H9 (cell line): ENCODE data around the gene LRRTM1. TPM values are rescaled to one million over a fixed set of nuclear protein-coding genes. Genes with fewer than 3 reads are reported as not detected.

Experiments
- DNase-seq: peaks from one replicate; pipeline ENCODE4 v3.0.0-alpha.2; 2017
- H2AFZ ChIP-seq: one replicate; pipeline ENCODE4 v1.6.1; 2013; ENCODE audit warnings: mild to moderate bottlenecking, low read length, control low read depth, moderate library complexity
- H2AK5ac ChIP-seq: 2 replicates; pipeline ENCODE4 v1.6.1; 2013; ENCODE audit warnings: low read length, control low read depth, mixed read lengths; ENCODE audit not compliant: insufficient read length
- H2BK120ac ChIP-seq: one replicate; pipeline ENCODE4 v1.6.1; 2013; ENCODE audit warnings: low read depth, mild to moderate bottlenecking, low read length, control low read depth, inconsistent platforms; ENCODE audit not compliant: poor library complexity, severe bottlenecking
- H2BK12ac ChIP-seq: 2 replicates; pipeline ENCODE4 v1.6.1; 2013; ENCODE audit warnings: low read length, control low read depth, mixed read lengths, low read depth; ENCODE audit not compliant: insufficient read length
- H2BK15ac ChIP-seq: 2 replicates; pipeline ENCODE4 v1.6.1; 2013; ENCODE audit warnings: low read depth, low read length, control low read depth
- H2BK20ac ChIP-seq: one replicate; pipeline ENCODE4 v1.6.1; 2013; ENCODE audit warnings: low read depth, mild to moderate bottlenecking, low read length, control low read depth, inconsistent platforms; ENCODE audit not compliant: poor library complexity, severe bottlenecking
- H2BK5ac ChIP-seq: 2 replicates; pipeline ENCODE4 v1.6.1; 2013; ENCODE audit warnings: low read length, control low read depth, mixed read lengths; ENCODE audit not compliant: insufficient read length
- H3K14ac ChIP-seq: 2 replicates; pipeline ENCODE4 v1.6.1; 2013; ENCODE audit warnings: low read length, control low read depth; ENCODE audit not compliant: insufficient read depth
- H3K18ac ChIP-seq: 2 replicates; pipeline ENCODE4 v1.6.1; 2013; ENCODE audit warnings: low read depth, mild to moderate bottlenecking, mixed read lengths, low read length, control low read depth; ENCODE audit not compliant: insufficient read length
- H3K23ac ChIP-seq: 2 replicates; pipeline ENCODE4 v1.6.1; 2013; ENCODE audit warnings: low read length, control low read depth, mixed read lengths, low read depth; ENCODE audit not compliant: insufficient read length
- H3K23me2 ChIP-seq: 2 replicates; pipeline ENCODE4 v1.6.1; 2013; ENCODE audit warnings: low read depth, mild to moderate bottlenecking, mixed read lengths, low read length, control low read depth; ENCODE audit not compliant: insufficient read length, poor library complexity, severe bottlenecking
- H3K27ac ChIP-seq: 2 replicates; pipeline ENCODE4 v1.5.1; 2013; ENCODE audit warnings: low read length, control low read depth, mixed read lengths, low read depth; ENCODE audit not compliant: insufficient read length
- H3K27me3 ChIP-seq: 2 replicates; pipeline ENCODE4 v1.6.1; 2013; ENCODE audit warnings: low read length, control low read depth, inconsistent platforms; ENCODE audit not compliant: insufficient read depth
- H3K4ac ChIP-seq: 2 replicates; pipeline ENCODE4 v1.6.1; 2013; ENCODE audit warnings: low read depth, mild to moderate bottlenecking, control low read depth, inconsistent platforms, low read length, moderate library complexity
- H3K4me1 ChIP-seq: 2 replicates; pipeline ENCODE4 v1.6.1; 2013; ENCODE audit warnings: low read length, control low read depth, inconsistent platforms; ENCODE audit not compliant: insufficient read depth
- H3K4me2 ChIP-seq: 2 replicates; pipeline ENCODE4 v1.6.1; 2013; ENCODE audit warnings: low read length, control low read depth, mixed read lengths; ENCODE audit not compliant: insufficient read length, insufficient read depth
- H3K56ac ChIP-seq: 2 replicates; pipeline ENCODE4 v1.6.1; 2013; ENCODE audit warnings: low read depth, mild to moderate bottlenecking, mixed read lengths, low read length, control low read depth; ENCODE audit not compliant: insufficient read length
- H3K79me1 ChIP-seq: 2 replicates; pipeline ENCODE4 v1.6.1; 2013; ENCODE audit warnings: low read depth, mild to moderate bottlenecking, moderate library complexity, low read length, control low read depth, inconsistent platforms; ENCODE audit not compliant: insufficient read depth, poor library complexity, severe bottlenecking
- H3K79me2 ChIP-seq: 2 replicates; pipeline ENCODE4 v1.6.1; 2013; ENCODE audit warnings: low read length, control low read depth, inconsistent platforms; ENCODE audit not compliant: insufficient read depth
- H3K9ac ChIP-seq: 2 replicates; pipeline ENCODE4 v1.6.1; 2013; ENCODE audit warnings: low read length, control low read depth, mixed read lengths; ENCODE audit not compliant: insufficient read length; ENCODE audit errors: extremely low read depth
- H3K9me3 ChIP-seq: one replicate; pipeline ENCODE4 v1.6.1; 2013; ENCODE audit warnings: low read depth, low read length, inconsistent platforms; ENCODE audit not compliant: control insufficient read depth
- H3T11ph ChIP-seq: one replicate; pipeline ENCODE4 v1.6.1; 2013; ENCODE audit warnings: mild to moderate bottlenecking, low read length, control low read depth, inconsistent platforms
- H4K20me1 ChIP-seq: one replicate; pipeline ENCODE4 v1.6.1; 2013; ENCODE audit not compliant: control insufficient read depth, insufficient read length, insufficient read depth
- H4K5ac ChIP-seq: 2 replicates; pipeline ENCODE4 v1.6.1; 2013; ENCODE audit warnings: low read depth, mild to moderate bottlenecking, mixed read lengths, low read length, control low read depth; ENCODE audit not compliant: insufficient read length
- H4K8ac ChIP-seq: replicated peaks from 2 replicates; pipeline ENCODE4 v1.6.1; 2013; ENCODE audit warnings: low read length, control low read depth, mixed read lengths, low read depth; ENCODE audit not compliant: insufficient read length
- H4K91ac ChIP-seq: 2 replicates; pipeline ENCODE4 v1.6.1; 2013; ENCODE audit warnings: low read depth, mild to moderate bottlenecking, moderate library complexity, mixed read lengths, low read length, control low read depth; ENCODE audit not compliant: insufficient read length
- H3K27ac Mint-ChIP-seq, 3 experiments: 2 replicates in 2 of 3; 3 replicates in 1 of 3; pipeline ENCODE4 v1.8.0; 2020 to 2021; ENCODE audit warnings: mixed read lengths in 3 of 3, mild to moderate bottlenecking in 1 of 3, moderate library complexity in 1 of 3
- H3K27me3 Mint-ChIP-seq: 2 replicates; pipeline ENCODE4 v1.8.0; 2021; ENCODE audit warnings: low read depth, mild to moderate bottlenecking, moderate library complexity, mixed read lengths
- H3K36me3 Mint-ChIP-seq, 3 experiments: 2 replicates in 2 of 3; 3 replicates in 1 of 3; pipeline ENCODE4 v1.8.0; 2020 to 2021; ENCODE audit warnings: low read depth in 3 of 3, mixed read lengths in 3 of 3; ENCODE audit not compliant: insufficient read depth in 1 of 3
- H3K4me1 Mint-ChIP-seq, 2 experiments: 2 replicates each; pipeline ENCODE4 v1.8.0; 2020; ENCODE audit warnings: mixed read lengths in 2 of 2
- H3K4me3 Mint-ChIP-seq, 2 experiments: 2 replicates in 1 of 2; 3 replicates in 1 of 2; pipeline ENCODE4 v1.8.0; 2020 to 2021; ENCODE audit warnings: mild to moderate bottlenecking in 2 of 2, mixed read lengths in 2 of 2, moderate library complexity in 1 of 2
- H3K9me3 Mint-ChIP-seq, 2 experiments: 2 replicates in 1 of 2; 3 replicates in 1 of 2; pipeline ENCODE4 v1.8.0; 2020; ENCODE audit warnings: mild to moderate bottlenecking in 2 of 2, mixed read lengths in 2 of 2, moderate library complexity in 1 of 2
- total RNA-seq: library from RNA; stranded (reverse); gene quantifications from 2 replicates; pipeline ENCODE4 v1.2.1, GENCODE V29; 2021
- TF ChIP-seq, protein P1 (sequence below): fragments of 200-600 bp; sonication (generic); conservative IDR thresholded peaks from 3 replicates; pipeline ENCODE4 v1.8.0; 2021; ENCODE audit warnings: antibody characterized with exemption, mild to moderate bottlenecking

LRRTM1 gene
- total RNA-seq, 1 experiment from 2014 or later = 1.2 TPM

GRCh38 chr2:80326214-80326613 is 21.7 kb upstream of the LRRTM1 start:
- Histone ChIP-seq H2BK5ac (no peak overlapping the region), H4K20me1 (no peaks in the 10 kb centered on the region), H3K79me2 (no peaks in the 10 kb centered on the region), H3K27ac (no peak overlapping the region), H2BK12ac (no peak overlapping the region), H2BK120ac (no peak overlapping the region), H3K18ac (no peak overlapping the region), H3K79me1 (no peaks in the 10 kb centered on the region), H3T11ph (no peak overlapping the region), H3K23me2 (no peaks in the 10 kb centered on the region), H3K27me3 (no peaks in the 10 kb centered on the region; the same call in 1 of the 2 replicates), H4K8ac (no peak overlapping the region), H3K4me2 (no peak overlapping the region), H2AFZ (no peak overlapping the region), H2BK15ac (no peak overlapping the region), H3K4me1 (peaks cover 11% of the 10 kb centered on the region; the same call in 1 of the 2 replicates), H3K4ac (no peak overlapping the region), H3K23ac (no peak overlapping the region), H4K91ac (no peak overlapping the region), H4K5ac (no peak overlapping the region), H3K56ac (no peak overlapping the region), H3K9me3 (no peaks in the 10 kb centered on the region), H2BK20ac (no peak overlapping the region), H3K14ac (no peak overlapping the region), H3K9ac (no peak overlapping the region), H2AK5ac (no peak overlapping the region)
- Mint-ChIP-seq H3K9me3 (peaks cover 0 to 2% of the 10 kb centered on the region in 2 experiments; a peak in 2 of 5 replicates), H3K4me3 (no peak overlapping the region), H3K27me3 (peaks cover 7% of the 10 kb centered on the region), H3K27ac (no peak overlapping the region), H3K4me1 (peaks cover 32 to 51% of the 10 kb centered on the region in 2 experiments), H3K36me3 (no peaks in the 10 kb centered on the region)
- TF ChIP-seq, protein P1, sequence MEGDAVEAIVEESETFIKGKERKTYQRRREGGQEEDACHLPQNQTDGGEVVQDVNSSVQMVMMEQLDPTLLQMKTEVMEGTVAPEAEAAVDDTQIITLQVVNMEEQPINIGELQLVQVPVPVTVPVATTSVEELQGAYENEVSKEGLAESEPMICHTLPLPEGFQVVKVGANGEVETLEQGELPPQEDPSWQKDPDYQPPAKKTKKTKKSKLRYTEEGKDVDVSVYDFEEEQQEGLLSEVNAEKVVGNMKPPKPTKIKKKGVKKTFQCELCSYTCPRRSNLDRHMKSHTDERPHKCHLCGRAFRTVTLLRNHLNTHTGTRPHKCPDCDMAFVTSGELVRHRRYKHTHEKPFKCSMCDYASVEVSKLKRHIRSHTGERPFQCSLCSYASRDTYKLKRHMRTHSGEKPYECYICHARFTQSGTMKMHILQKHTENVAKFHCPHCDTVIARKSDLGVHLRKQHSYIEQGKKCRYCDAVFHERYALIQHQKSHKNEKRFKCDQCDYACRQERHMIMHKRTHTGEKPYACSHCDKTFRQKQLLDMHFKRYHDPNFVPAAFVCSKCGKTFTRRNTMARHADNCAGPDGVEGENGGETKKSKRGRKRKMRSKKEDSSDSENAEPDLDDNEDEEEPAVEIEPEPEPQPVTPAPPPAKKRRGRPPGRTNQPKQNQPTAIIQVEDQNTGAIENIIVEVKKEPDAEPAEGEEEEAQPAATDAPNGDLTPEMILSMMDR = peak; percentile 70
- no peak for DNase-seq
